ENCODE data around the gene CISD3. TPM values are rescaled to one million over a fixed set of nuclear protein-coding genes. Genes with fewer than 3 reads are reported as not detected.

The CISD3 gene
- total and polyA plus RNA-seq, 2 of the 4 experiments (the other 2 are of a cell fraction) = 1.3 to 14.1 TPM

DNA sequence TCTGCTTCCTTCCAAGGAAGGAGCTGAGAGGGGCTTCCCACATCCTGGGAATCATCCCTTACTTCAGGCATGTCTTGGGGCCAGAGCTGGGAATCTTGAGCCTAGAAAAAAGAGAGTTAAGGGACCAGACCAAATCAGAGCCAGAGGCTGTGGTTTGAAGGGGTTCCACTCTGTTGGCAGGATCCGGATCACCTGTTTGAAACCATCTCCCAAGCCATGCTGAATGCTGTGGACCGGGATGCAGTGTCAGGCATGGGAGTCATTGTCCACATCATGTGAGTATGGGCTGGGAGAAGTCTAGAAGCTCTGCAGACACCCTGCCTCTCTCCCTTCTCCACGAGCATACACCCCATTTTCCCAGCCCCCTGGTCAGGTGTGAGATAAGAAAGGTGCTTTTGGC is 32.1 kb downstream of the CISD3 start:
- no peak for DNase-seq
- Histone ChIP-seq H4K5ac (ENCODE audit: low read depth, low read length) (no peak overlapping the region), H3K4ac (ENCODE audit: low read depth, low read length) (no peak overlapping the region), H4K20me1 (ENCODE audit: insufficient read depth, low read length) (peaks cover 17% of the 10 kb centered on the region; the same call in 1 of the 2 replicates), H3K27me3 (ENCODE audit: control insufficient read depth, insufficient read depth, low read length) (no peaks in the 10 kb centered on the region), H3K36me3 (ENCODE audit: control insufficient read depth, insufficient read depth, low read length) (peaks cover 63% of the 10 kb centered on the region), H3K9me3 (ENCODE audit: control insufficient read depth, insufficient read depth, low read length) (no peaks in the 10 kb centered on the region), H2AK9ac (replicated peaks; ENCODE audit: low read depth, low read length, poor library complexity) (no peak overlapping the region), H2BK5ac (ENCODE audit: low read depth, low read length, poor library complexity, severe bottlenecking) (no peak overlapping the region), H3K4me2 (ENCODE audit: low read depth, low read length) (no peak overlapping the region), H3K4me1 (ENCODE audit: control insufficient read depth, insufficient read depth, low read length) (no peaks in the 10 kb centered on the region), H2BK15ac (ENCODE audit: low read depth, low read length) (no peak overlapping the region), H4K8ac (ENCODE audit: low read depth in 2 of 2, low read length in 2 of 2) (no peak overlapping the region), H2AK5ac (ENCODE audit: low read depth, low read length) (no peak overlapping the region), H3K56ac (ENCODE audit: extremely low read depth, insufficient read depth, low read length) (no peak overlapping the region), H3K27ac (ENCODE audit: insufficient read depth, low read length) (no peak overlapping the region), H3K14ac (replicated peaks; ENCODE audit: low read depth, low read length) (no peak overlapping the region), H2BK20ac (ENCODE audit: low read depth, low read length) (no peak overlapping the region), H3K79me1 (ENCODE audit: low read depth in 1 of 2, low read length in 2 of 2) (peaks cover 20 to 40% of the 10 kb centered on the region in 2 experiments), H3K18ac (ENCODE audit: low read depth, low read length) (no peak overlapping the region), H3K4me3 (ENCODE audit: insufficient read depth, low read depth, low read length) (no peak overlapping the region), H2AFZ (replicated peaks; ENCODE audit: low read length, poor library complexity) (no peak overlapping the region), H3K9ac (ENCODE audit: low read depth, low read length) (no peak overlapping the region), H3K23ac (ENCODE audit: low read depth, low read length) (no peak overlapping the region), H2BK120ac (ENCODE audit: low read depth, low read length) (no peak overlapping the region), H4K91ac (ENCODE audit: insufficient read depth, low read depth, low read length) (no peak overlapping the region), H3K9me1 (ENCODE audit: insufficient read depth, low read length) (0 out of 2 replicates have a peak, but pooled peaks cover 7% of the 10 kb centered on the region)
- no CpG with 5 or more reads among the region's 3 CpGs for WGBS, 2 experiments (ENCODE audit: extremely low coverage in 2 of 2, insufficient read length in 1 of 2)
- intact Hi-C loops (cut with micrococcal nuclease) (no loop called here), dilution Hi-C loops (cut with HindIII; ENCODE audit: low sequenced_read_pairs, unreplicated experiment) (no loop called here), in situ Hi-C loops (cut with MboI; ENCODE audit: low sequenced_read_pairs) (no loop called here)
- no peak for ATAC-seq (ENCODE audit: low read depth)
- BruUV-seq (replicated peaks) = no TSS peak
- ChIA-PET POLR2A (ENCODE audit: unreplicated experiment) (no interaction called here), CTCF (interaction anchor here (1.1 kb wide), 1 partner anchor 10 kb away, joined by 3 read pairs; the partner anchor contains the start of gene PSMB3)
- TF ChIP-seq, protein P1, sequence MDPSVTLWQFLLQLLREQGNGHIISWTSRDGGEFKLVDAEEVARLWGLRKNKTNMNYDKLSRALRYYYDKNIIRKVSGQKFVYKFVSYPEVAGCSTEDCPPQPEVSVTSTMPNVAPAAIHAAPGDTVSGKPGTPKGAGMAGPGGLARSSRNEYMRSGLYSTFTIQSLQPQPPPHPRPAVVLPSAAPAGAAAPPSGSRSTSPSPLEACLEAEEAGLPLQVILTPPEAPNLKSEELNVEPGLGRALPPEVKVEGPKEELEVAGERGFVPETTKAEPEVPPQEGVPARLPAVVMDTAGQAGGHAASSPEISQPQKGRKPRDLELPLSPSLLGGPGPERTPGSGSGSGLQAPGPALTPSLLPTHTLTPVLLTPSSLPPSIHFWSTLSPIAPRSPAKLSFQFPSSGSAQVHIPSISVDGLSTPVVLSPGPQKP (IDR thresholded peaks at IDR 0.05; ENCODE audit: borderline replicate concordance, low read depth, low read length) = no peak
